HepG2 (cell line): ENCODE measurements around the gene DRD3. TPM values are rescaled to one million over a fixed set of nuclear protein-coding genes. Genes with fewer than 3 reads are reported as not detected.

Experiments
- CBX2 ChIP-seq, 2 experiments: fragments of 200-600 bp in 1 of 2; sonication (generic); formaldehyde crosslinking in 1 of 2; IDR thresholded peaks; 2 replicates each; pipeline versions ENCODE4 v1.7.0 to v1.8.1; 2018 to 2022; ENCODE audit warnings: low read depth in 2 of 2, low read length in 1 of 2, mild to moderate bottlenecking in 1 of 2, missing genetic modification reagents in 1 of 2
- MAZ ChIP-seq, 2 experiments: sonication (generic) in 1 of 2; formaldehyde crosslinking in 1 of 2; IDR thresholded peaks; 2 replicates each; pipeline versions ENCODE4 v1.5.0 to v1.6.1; 2012 to 2020; ENCODE audit warnings: low read depth in 2 of 2, mild to moderate bottlenecking in 2 of 2, borderline replicate concordance in 1 of 2, improper control_type of control experiment in 1 of 2, low read length in 1 of 2, missing genetic modification reagents in 1 of 2, moderate library complexity in 1 of 2
- MTF1 ChIP-seq: sonication (generic); formaldehyde crosslinking; IDR thresholded peaks from 2 replicates; pipeline ENCODE4 v1.5.0; 2020; ENCODE audit warnings: missing genetic modification reagents
- PAX8 ChIP-seq: sonication (generic); formaldehyde crosslinking; IDR thresholded peaks from 2 replicates; pipeline ENCODE4 v1.8.0; 2022; ENCODE audit warnings: mild to moderate bottlenecking, missing genetic modification reagents, borderline replicate concordance
- PHF5A ChIP-seq: IDR thresholded peaks from one replicate; pipeline ENCODE4 v1.6.1; 2018; ENCODE audit warnings: low read depth, missing genetic modification reagents; ENCODE audit not compliant: unreplicated experiment
- PPARG ChIP-seq: conservative IDR thresholded peaks from 2 replicates; pipeline ENCODE4 v1.6.1; 2016; ENCODE audit warnings: missing biosample characterization, missing genetic modification reagents
- SCMH1 ChIP-seq: sonication (generic); formaldehyde crosslinking; IDR thresholded peaks from 2 replicates; pipeline ENCODE4 v1.9.0; 2021; ENCODE audit warnings: missing genetic modification reagents, mild to moderate bottlenecking, borderline replicate concordance
- TBP ChIP-seq: sonication (generic); formaldehyde crosslinking; IDR thresholded peaks from 2 replicates; pipeline ENCODE4 v1.5.0; 2020; ENCODE audit warnings: missing genetic modification reagents
- ZFP37 ChIP-seq: sonication (generic); formaldehyde crosslinking; IDR thresholded peaks from 2 replicates; pipeline ENCODE4 v1.4.0; 2020; ENCODE audit warnings: missing genetic modification reagents, borderline replicate concordance
- ZFP62 ChIP-seq: sonication (generic); formaldehyde crosslinking; IDR thresholded peaks from 2 replicates; pipeline ENCODE4 v1.4.0; 2020; ENCODE audit warnings: missing genetic modification reagents
- ZNF30 ChIP-seq: sonication (generic); formaldehyde crosslinking; IDR thresholded peaks from 2 replicates; pipeline ENCODE4 v1.5.0; 2020; ENCODE audit warnings: mild to moderate bottlenecking, missing genetic modification reagents
- ZSCAN30 ChIP-seq: sonication (generic); formaldehyde crosslinking; IDR thresholded peaks from 2 replicates; pipeline ENCODE4 v1.5.0; 2020; ENCODE audit warnings: mild to moderate bottlenecking, missing genetic modification reagents
- polyA plus RNA-seq, 8 experiments: library from polyadenylated mRNA; depleted of rRNA in 3 of 8; stranded (reverse) in 7 of 8; unstranded in 1 of 8; fragments of >200 nt; fragmentation: Illumina TruSeq in 4 of 8; extraction: Trizol in 4 of 8; gene quantifications; 2 replicates each; pipeline versions ENCODE4 v1.2.1 to v1.2.3, GENCODE V29; 2011 to 2016; ENCODE audit warnings: low read depth in 4 of 8, missing spikeins in 1 of 8, mixed read lengths in 1 of 8; ENCODE audit not compliant: insufficient read depth in 1 of 8
- total RNA-seq, 5 experiments: library from RNA; depleted of rRNA; stranded (reverse); fragments of >200 nt; fragmentation: Illumina TruSeq; extraction: Trizol; gene quantifications; 2 replicates each; pipeline ENCODE4 v1.2.3, GENCODE V29; 2016; ENCODE audit warnings: low read depth in 1 of 5
- TF ChIP-seq, protein P1 (sequence below): sonication (generic); formaldehyde crosslinking; IDR thresholded peaks from 2 replicates; pipeline ENCODE4 v1.8.0; 2022; ENCODE audit warnings: mild to moderate bottlenecking, missing genetic modification reagents; ENCODE audit not compliant: insufficient replicate concordance
- TF ChIP-seq, protein P2 (sequence below): fragments of 450-650 bp; IDR thresholded peaks from 2 replicates; pipeline ENCODE4 v1.6.1; 2017; ENCODE audit warnings: mild to moderate bottlenecking
- TF ChIP-seq, protein P3 (sequence below): fragments of 450-650 bp; IDR thresholded peaks from 2 replicates; pipeline ENCODE4 v1.6.1; 2016
- TF ChIP-seq, protein P4 (sequence below): sonication (generic); formaldehyde crosslinking; IDR thresholded peaks from 2 replicates; pipeline ENCODE4 v1.8.1; 2023; ENCODE audit warnings: mild to moderate bottlenecking, missing genetic modification reagents
- TF ChIP-seq, protein P5 (sequence below): sonication (generic); formaldehyde crosslinking; IDR thresholded peaks from 2 replicates; pipeline ENCODE4 v1.5.0; 2020; ENCODE audit warnings: missing genetic modification reagents
- TF ChIP-seq, protein P6 (sequence below): sonication (generic); formaldehyde crosslinking; IDR thresholded peaks from 2 replicates; pipeline ENCODE4 v1.5.0; 2020; ENCODE audit warnings: mild to moderate bottlenecking, low read depth, missing genetic modification reagents, borderline replicate concordance

The DRD3 gene
- total and polyA plus RNA-seq, 2 of the 13 experiments (the other 11 are each of a cell fraction or from before 2014, with no cell fraction given) = not detected

DNA sequence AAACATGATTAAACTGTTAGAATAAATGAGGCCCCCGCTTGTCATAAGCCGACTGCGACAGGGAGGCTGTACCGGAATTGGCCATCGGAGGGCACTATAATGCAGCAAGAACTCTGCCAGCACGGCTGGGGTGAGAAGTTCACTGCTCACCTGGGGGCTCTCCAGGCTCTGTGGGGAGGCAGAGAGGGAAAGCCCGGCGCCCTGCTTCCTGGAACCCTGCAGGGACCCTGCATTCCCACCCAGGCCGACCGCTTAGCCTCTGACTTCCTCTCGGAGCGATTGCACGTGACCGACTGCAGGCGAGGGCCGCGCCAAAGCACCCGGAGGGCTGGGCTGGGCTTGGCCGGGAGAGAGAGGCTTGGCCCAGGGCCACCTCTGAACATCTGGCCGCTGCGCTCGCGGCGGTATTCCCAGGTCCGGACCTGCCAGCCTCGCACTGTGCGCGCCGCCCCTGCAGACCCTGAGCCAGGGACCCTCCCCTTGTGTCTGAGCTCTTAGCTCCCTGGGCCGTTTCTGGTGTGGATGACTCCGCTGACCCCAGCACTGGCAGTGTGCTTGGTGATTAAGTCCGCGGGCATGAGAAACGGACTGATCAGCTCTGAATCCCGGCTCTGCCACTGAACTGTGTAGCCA lies 26.2 kb downstream of the DRD3 start (continued):
- TF ChIP-seq ZSCAN30 (CRISPR knock-in tag) = peak; percentile 61; the same call in 1 of the 2 replicates
- no peak for TF ChIP-seq ZFP37 (CRISPR knock-in tag)
- no peak for TF ChIP-seq SCMH1 (CRISPR knock-in tag)
- TF ChIP-seq PHF5A (CRISPR knock-in tag) = no peak
- TF ChIP-seq PPARG (CRISPR knock-in tag) = no peak
- no peak; the same call in 1 of the 2 replicates for TF ChIP-seq PAX8 (CRISPR knock-in tag)
- no peak for TF ChIP-seq TBP
- no peak for TF ChIP-seq MAZ (IDR thresholded peaks at IDR 0.05; ENCODE audit: borderline replicate concordance, low read depth, low read length)
- peak; percentile 39; the same call in 1 of the 2 replicates for TF ChIP-seq MAZ (CRISPR knock-in tag; IDR thresholded peaks at IDR 0.05; ENCODE audit: low read depth)
- no peak for TF ChIP-seq MTF1 (CRISPR knock-in tag)
- TF ChIP-seq, protein P1, sequence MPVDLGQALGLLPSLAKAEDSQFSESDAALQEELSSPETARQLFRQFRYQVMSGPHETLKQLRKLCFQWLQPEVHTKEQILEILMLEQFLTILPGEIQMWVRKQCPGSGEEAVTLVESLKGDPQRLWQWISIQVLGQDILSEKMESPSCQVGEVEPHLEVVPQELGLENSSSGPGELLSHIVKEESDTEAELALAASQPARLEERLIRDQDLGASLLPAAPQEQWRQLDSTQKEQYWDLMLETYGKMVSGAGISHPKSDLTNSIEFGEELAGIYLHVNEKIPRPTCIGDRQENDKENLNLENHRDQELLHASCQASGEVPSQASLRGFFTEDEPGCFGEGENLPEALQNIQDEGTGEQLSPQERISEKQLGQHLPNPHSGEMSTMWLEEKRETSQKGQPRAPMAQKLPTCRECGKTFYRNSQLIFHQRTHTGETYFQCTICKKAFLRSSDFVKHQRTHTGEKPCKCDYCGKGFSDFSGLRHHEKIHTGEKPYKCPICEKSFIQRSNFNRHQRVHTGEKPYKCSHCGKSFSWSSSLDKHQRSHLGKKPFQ (CRISPR knock-in tag) = no peak
- no peak for TF ChIP-seq ZNF30 (CRISPR knock-in tag)
- TF ChIP-seq, protein P2, sequence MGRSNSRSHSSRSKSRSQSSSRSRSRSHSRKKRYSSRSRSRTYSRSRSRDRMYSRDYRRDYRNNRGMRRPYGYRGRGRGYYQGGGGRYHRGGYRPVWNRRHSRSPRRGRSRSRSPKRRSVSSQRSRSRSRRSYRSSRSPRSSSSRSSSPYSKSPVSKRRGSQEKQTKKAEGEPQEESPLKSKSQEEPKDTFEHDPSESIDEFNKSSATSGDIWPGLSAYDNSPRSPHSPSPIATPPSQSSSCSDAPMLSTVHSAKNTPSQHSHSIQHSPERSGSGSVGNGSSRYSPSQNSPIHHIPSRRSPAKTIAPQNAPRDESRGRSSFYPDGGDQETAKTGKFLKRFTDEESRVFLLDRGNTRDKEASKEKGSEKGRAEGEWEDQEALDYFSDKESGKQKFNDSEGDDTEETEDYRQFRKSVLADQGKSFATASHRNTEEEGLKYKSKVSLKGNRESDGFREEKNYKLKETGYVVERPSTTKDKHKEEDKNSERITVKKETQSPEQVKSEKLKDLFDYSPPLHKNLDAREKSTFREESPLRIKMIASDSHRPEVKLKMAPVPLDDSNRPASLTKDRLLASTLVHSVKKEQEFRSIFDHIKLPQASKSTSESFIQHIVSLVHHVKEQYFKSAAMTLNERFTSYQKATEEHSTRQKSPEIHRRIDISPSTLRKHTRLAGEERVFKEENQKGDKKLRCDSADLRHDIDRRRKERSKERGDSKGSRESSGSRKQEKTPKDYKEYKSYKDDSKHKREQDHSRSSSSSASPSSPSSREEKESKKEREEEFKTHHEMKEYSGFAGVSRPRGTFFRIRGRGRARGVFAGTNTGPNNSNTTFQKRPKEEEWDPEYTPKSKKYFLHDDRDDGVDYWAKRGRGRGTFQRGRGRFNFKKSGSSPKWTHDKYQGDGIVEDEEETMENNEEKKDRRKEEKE = no peak
- TF ChIP-seq, protein P3, sequence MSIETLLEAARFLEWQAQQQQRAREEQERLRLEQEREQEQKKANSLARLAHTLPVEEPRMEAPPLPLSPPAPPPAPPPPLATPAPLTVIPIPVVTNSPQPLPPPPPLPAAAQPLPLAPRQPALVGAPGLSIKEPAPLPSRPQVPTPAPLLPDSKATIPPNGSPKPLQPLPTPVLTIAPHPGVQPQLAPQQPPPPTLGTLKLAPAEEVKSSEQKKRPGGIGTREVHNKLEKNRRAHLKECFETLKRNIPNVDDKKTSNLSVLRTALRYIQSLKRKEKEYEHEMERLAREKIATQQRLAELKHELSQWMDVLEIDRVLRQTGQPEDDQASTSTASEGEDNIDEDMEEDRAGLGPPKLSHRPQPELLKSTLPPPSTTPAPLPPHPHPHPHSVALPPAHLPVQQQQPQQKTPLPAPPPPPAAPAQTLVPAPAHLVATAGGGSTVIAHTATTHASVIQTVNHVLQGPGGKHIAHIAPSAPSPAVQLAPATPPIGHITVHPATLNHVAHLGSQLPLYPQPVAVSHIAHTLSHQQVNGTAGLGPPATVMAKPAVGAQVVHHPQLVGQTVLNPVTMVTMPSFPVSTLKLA = no peak
- TF ChIP-seq, protein P4, sequence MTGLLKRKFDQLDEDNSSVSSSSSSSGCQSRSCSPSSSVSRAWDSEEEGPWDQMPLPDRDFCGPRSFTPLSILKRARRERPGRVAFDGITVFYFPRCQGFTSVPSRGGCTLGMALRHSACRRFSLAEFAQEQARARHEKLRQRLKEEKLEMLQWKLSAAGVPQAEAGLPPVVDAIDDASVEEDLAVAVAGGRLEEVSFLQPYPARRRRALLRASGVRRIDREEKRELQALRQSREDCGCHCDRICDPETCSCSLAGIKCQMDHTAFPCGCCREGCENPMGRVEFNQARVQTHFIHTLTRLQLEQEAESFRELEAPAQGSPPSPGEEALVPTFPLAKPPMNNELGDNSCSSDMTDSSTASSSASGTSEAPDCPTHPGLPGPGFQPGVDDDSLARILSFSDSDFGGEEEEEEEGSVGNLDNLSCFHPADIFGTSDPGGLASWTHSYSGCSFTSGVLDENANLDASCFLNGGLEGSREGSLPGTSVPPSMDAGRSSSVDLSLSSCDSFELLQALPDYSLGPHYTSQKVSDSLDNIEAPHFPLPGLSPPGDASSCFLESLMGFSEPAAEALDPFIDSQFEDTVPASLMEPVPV (CRISPR knock-in tag) = no peak
- TF ChIP-seq, protein P5, sequence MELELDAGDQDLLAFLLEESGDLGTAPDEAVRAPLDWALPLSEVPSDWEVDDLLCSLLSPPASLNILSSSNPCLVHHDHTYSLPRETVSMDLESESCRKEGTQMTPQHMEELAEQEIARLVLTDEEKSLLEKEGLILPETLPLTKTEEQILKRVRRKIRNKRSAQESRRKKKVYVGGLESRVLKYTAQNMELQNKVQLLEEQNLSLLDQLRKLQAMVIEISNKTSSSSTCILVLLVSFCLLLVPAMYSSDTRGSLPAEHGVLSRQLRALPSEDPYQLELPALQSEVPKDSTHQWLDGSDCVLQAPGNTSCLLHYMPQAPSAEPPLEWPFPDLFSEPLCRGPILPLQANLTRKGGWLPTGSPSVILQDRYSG = no peak
- TF ChIP-seq ZFP62 (CRISPR knock-in tag) = no peak
- TF ChIP-seq CBX2 (IDR thresholded peaks at IDR 0.05; ENCODE audit: low read depth, low read length) = no peak
- TF ChIP-seq CBX2 (CRISPR knock-in tag; IDR thresholded peaks at IDR 0.05; ENCODE audit: low read depth) = no peak; the same call in 1 of the 2 replicates
- TF ChIP-seq, protein P6, sequence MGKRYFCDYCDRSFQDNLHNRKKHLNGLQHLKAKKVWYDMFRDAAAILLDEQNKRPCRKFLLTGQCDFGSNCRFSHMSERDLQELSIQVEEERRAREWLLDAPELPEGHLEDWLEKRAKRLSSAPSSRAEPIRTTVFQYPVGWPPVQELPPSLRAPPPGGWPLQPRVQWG (CRISPR knock-in tag) = no peak
